Activated effector memory CD4-positive, alpha-beta T cell treated with anti-CD3 and anti-CD28 coated beads, Interleukin-2, amount 50 U/mL, for 16 hours (primary cell): ENCODE data around the gene TBX18.

ENCODE experiments used
- DNase-seq: peaks from one replicate; pipeline ENCODE4 v3.0.0-alpha.2; 2020

TBX18 gene

DNA sequence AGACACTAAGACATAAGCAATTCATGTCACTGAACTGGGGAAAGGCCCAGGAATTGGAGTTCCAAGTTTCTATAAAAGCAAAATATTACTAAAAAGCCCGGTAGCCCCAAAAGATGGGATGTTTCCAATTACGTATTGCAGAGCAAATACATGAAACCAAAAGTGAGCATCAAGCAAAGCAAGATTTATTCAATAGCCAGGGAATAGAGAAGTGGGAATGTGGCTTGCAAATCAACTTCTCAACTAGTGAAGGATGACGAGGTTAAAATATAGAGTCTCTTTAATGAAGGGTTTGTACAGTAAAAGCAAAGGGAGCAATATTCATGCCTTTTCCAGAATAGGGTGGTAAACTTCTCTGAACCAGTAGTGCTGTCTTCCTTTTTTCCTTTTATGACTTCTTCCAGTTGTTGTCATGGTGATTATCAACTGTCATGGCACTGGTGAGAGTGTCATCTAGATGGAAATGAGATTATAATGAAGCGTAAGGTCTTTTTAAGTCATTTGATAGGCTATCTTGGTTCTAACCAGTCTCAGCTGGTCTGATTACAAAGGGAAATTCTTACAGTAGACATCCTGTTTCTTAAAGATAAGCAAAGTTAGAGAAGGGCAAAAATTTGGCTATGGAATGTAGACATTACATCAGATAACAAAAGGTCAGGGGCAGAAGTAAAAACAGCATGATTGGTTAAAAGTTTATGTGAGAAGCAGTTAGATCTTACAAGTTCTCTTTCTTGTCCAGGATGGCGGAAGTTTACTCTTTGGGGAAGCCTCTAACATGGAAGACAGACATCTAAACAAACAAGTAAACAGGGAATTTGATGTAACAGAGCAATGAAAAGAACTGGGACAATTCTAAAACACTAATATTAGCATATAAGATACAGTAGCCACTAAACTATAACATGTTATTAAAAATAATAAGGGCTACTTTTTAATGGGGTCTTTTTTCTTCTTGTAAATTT is 96.9 kb downstream of the TBX18 start:
- no peak for DNase-seq

DNA sequence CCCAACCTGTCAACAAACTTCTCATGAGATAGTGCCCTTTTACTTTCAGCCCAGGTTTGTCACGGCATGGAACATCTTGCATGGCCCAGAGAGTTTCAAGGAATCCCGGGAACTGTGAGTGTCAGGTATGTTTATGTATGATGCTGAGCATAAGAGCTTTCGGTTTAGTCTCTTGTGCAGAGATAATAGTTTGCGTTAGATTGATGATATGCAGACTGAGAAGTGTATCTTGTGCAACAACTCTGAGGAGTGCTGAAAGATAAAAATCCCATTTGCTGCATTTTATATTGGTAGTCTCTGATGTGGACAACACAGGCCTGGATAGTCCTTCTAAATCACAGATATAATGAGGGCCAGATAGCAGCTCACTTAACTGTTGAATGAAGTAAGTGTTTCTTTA is 99.0 kb downstream of the TBX18 start:
- no peak for DNase-seq

DNA sequence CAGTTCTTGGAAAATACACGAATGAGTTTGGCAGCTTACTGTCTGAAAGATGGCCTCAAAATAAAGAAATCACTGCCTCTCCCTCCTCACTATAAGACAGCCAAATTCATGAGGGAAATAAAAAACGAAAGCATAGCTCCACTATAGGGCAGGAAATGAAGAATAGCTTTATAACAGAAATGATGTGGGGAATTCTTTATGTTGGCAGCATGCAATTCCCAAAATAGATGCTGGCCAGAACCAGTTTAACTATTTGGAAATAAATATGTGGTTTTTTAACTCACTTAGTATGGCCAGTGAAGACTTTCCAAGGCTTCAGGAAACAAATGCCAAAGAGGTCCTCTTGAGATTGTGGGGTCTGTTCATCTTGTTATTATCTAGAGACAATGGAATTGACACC is 100.5 kb downstream of the TBX18 start:
- no peak for DNase-seq

DNA sequence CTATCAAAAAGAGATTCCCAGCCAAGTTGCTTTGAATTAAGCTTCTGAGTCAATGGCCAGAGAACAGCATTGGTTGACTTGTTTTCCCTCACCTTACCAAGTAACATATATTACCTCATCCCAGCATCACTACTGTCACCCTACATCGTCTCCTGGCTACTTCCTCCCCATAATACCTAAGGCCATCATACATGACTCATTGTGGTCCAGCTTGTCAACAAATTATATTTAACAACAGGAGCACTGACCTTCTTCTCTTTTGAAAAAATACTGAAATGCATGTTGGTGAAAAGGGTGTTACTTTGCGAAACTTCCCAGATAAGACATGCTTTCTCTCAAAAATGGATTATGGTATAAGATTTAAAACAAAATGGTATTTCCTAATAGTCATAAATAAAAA is 106.9 kb downstream of the TBX18 start:
- no peak for DNase-seq

DNA sequence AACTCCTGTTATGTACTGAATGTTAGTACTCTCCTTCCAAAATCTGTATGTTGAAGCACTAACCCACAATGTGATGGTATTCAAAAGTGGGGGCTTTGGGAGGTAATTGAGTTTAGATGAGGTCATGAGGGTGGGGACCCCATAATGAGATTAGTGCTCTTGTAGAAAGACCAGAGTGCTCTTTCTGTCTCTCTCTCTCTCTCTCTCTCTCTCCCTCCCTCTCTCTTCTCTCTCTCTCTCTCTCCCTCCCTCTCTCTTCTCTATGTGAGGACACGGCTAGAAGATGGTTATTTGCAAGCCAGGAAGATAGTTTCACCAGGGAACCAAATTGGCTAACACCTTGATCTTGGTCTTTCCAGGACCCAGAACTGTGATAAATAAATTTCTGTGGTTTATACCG is 107.4 kb downstream of the TBX18 start:
- no peak for DNase-seq

DNA sequence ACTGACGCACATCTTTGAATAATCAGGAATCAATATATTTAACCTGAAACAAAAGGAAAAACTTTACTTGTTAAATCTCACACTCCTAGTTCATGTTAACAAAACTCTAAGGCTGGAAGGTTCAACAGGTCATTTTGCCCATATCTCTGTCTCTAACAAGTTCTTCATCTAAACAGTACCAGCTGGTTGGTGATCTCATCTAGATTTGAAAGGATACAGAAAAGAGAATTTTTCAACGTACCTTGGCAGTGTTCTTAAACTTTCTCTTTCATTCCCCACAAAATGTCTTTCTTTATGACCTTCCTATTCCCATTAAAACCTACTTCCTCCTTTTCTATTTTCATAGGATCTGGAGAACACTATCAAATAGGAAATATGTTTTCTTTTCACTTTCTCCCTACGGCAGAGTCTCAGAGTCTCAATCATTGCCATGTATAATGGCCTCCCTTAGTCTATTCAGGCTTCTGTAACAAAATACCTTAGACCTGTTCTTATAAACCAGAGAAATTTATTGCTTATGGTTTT is 111.3 kb downstream of the TBX18 start:
- no peak for DNase-seq

DNA sequence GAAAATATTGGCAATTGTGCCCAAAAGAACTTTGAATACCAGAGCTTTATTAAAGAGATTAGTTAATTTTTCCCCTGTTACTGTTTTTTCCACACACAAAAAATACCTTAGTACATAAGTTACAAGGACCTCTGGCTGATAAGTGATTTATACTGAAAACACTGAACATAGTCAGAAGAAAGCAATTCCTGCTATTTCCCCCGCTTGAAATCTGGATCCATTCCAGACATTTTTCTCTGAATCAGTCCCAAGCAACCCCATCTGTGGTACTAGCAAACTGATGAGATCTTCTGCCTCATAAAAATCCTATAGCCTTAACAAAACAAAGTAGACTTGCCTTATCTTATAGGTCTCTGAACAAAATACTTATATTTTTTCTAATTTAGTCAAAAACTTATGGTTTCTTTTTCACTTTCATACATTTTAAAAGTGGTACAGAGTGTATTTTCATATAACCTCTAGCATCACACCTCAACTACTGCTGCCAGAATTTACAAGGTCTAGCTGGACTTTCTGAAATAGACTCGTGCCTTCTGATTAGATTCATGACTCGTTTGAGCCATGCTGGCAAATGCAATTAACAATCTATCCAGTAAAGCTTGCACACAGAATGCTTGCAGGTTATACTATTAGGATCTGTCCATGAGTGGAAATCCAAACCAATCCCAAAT is 111.9 kb downstream of the TBX18 start:
- DNase-seq, result no peak

DNA sequence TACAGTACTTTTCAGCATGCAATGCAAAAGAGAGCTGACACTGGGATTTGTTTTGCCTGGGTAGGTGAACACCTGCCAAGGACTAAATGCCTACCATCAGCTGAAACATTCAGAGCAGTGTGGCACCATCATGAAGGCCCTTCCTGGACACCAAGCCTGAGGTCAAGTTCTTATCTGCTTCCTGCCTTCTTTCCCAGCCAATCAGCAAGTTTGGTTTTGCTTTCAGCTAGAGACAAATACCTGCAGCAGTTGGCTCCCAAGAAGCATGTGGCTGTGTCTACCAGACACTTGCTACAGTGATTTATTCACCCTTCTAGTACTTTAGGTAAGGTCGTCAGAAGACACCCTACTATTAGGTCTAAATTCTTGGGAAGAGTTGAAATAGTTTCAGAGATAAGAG is 112.8 kb downstream of the TBX18 start:
- no peak for DNase-seq

DNA sequence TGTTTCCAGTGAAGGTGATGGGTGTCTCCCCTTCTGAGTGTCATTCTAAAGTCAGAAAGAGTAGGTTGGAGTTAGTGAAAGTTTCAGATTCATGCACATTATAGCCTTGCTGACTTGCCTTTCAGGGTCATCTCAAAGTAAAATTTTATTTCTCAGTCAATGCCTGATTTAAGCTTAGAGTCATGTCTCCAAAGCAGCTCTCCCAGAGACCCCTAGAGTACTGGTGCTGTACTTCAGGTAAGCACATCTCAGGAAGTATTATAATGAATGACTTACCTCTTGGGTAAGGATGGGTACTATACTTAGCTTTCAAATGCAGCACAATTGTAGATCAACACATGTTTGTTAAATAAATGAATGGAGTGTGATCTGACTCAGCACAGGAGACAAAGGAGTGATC is 116.0 kb downstream of the TBX18 start:
- DNase-seq, result no peak

DNA sequence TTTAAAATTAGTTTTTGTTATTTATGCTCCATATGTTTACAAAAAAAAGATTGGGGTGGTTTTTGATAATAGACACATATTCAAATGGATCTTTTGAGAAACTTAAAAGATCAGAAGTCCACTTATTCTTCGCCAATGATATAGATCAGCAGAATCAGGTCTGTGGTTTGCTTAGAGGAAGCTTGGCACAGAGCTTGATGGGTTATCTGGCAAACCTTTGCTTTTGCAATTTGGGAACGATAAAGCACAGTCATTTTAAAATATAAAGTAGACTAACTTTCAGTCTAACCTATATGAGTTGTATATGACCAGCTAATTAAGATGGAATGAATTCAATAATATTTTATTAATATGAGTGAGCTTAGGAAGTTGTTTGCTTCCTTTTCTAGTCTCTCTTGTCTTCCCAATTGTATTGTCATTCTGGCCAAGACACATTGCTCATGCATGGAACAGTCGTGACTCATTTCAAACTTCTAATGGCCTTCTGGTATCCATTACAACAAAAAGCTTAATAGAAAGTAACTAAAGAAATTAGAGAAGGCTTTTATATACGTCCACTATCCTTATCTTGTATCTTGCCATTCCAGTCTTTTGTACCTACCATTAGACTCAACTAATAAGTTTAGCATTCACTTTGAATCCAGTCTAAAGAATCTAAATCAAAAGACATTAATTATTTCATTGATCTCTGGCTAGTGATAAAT is 118.7 kb downstream of the TBX18 start:
- DNase-seq, result no peak

DNA sequence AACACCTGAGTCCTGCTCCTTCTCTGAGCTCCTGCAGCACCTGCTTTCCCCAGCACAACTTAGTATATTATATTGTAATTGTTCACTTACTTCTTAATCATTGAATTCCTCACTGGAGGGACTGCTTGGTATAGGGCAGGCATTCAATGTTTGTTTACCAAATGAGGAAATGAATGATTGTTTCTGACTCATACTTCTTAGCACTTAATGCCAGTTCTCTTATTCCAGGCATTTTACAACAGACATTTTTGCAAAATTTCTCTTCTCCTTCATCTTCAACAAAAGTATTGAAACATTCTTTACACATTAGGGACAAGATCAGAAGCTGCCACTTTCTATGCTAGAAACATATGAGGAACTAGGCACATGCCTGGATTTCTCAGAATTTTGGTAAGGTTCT is 119.4 kb downstream of the TBX18 start:
- DNase-seq, result no peak

DNA sequence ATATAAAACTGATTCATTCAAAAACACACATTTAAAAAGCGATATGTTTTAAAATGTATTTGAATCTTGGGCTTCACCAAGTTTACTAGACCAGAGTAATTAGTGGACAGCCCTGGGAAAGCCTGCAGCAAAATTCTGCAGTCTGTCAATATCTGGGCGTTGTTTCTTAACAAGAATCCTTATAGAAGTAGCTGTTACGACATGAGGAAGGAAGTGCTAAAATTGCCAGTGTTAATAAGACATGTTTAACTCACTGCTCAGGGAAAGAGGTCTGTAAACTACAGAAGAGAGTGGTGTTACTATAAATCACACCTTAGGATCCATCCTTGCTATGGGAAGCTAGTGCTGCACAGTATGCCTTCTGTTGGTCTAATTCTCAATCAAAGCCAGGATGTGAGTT is 120.6 kb downstream of the TBX18 start:
- no peak for DNase-seq

DNA sequence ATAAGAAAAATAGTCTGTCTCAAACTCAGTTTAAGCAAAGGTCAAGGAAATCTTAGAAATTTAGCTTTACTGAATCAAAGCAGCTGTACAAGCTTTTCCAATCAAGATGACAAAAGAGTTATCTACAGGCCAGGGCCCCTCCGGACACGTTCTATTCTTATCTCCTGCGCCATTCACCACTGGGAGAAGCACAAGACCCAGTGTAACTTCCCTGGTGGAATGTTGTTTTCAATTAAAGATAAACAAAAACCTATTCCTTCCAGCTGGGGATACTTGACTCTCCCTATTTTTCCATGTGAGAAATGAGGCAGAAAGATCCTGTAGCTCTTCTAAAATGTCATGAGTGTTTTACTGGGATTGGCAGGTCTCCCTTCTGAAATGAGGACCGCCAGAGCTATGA is 123.3 kb downstream of the TBX18 start:
- DNase-seq, result no peak

DNA sequence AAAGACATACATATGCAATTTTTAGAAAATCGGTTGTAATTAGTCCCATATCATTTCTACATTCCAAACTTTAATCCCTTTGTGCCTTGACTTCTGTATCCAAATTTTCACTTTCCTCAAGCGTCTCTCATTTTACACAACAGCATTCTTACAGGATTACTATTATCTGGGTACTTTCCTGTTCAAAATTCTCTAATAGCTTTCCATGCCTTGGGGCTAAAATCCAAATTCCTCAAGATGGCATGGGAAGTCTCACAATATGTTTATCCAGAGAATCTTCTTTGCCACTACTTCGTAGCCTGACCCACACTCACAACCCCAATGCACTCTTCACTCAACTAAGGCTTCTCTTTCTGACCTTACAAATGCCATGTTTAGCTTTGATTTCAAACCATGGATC is 125.0 kb downstream of the TBX18 start:
- no peak for DNase-seq

DNA sequence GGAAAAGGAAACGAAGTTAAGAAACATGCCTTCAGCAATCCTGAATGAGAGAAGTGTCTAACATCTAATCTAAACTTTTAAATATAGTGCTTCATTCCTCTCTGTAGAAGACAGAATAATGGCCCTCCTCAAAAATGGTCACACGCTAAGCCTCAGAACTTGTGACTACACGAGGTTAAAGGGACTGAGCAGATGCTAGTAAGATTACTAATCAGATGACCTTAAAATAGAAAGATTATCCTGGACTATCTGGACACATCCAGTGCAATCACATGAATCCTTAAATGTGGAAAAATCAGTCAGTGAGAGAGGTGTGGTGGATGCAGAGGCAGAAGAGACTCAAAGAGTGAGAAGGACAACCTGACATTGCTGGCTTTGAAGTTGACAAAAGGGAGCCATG is 126.1 kb downstream of the TBX18 start:
- DNase-seq, result no peak
